Right cardiac atrium (tissue), 5 donors: Measurements from ENCODE around the gene PSMG3. TPM values are rescaled to one million over a fixed set of nuclear protein-coding genes. Genes with fewer than 3 reads are reported as not detected.
A peak's percentile ranks its signal among the peaks of the same experiment; 100 is the strongest.

Experiments used
- ATAC-seq, 2 donors: fragments of 200-7000 bp; cut with Tn5 transposase; one replicate each; pipeline versions ENCODE4 v1.8.0 to v1.9.1; 2020; ENCODE audit warnings: moderate library complexity in 2 of 2, mild to moderate bottlenecking in 1 of 2
- DNase-seq, 3 donors: peaks; one replicate each; pipeline ENCODE4 v3.0.0-alpha.2; 2020
- H3K27ac ChIP-seq: one replicate; pipeline ENCODE4 v1.5.1; 2013; ENCODE audit warnings: mild to moderate bottlenecking, low read length, control low read depth, moderate library complexity
- H3K27me3 ChIP-seq: one replicate; pipeline ENCODE4 v1.6.1; 2013; ENCODE audit not compliant: control insufficient read depth, insufficient read depth
- H3K4me1 ChIP-seq: one replicate; pipeline ENCODE4 v1.6.1; 2013; ENCODE audit warnings: low read length; ENCODE audit not compliant: control insufficient read depth, insufficient read depth
- H3K4me3 ChIP-seq: one replicate; pipeline ENCODE4 v1.5.1; 2013; ENCODE audit warnings: low read length, control low read depth
- H3K9me3 ChIP-seq: one replicate; pipeline ENCODE4 v1.6.1; 2013; ENCODE audit warnings: low read length; ENCODE audit not compliant: control insufficient read depth
- WGBS: extraction: QIAGEN DNeasy Blood & Tissue Kit; methylation state at CpG from one replicate; pipeline ENCODE4 v1.1.7; 2013; 5-methylcytosine and 5-hydroxymethylcytosine counted together
- intact Hi-C, 4 donors: fragments of 100-400 bp; cut with DNase I; formaldehyde crosslinking; loops; one replicate each; pipeline versions ENCODE4 v1.11.0 to v1.14.0; 2022 to 2023
- polyA plus RNA-seq: library from polyadenylated mRNA; stranded (reverse); fragments of 200-250 nt; gene quantifications from one replicate; pipeline ENCODE4 v1.2.3, GENCODE V29; 2013
- total RNA-seq, 4 donors: library from RNA; stranded (reverse); fragmentation: NEBNext Ultra II Directional; extraction: Animal tissue kit (Norgen Biotek cat#: 25700); gene quantifications; one replicate each; pipeline ENCODE4 v1.2.1, GENCODE V29; 2021
- donor health status: healthy with polysubstance abuse.
- donor health status: DM: no; HTN: yes; CAD: no.
- donor health status: DM: no; HTN: no; CAD: no.
- donor health status: DM: no; HTN: yes; CAD: no; lungs with severe emphysema.
- donor health status: DM: yes; HTN: yes; CAD: no.

Gene PSMG3
- total and polyA plus RNA-seq, 5 donors, result 11.6 to 27.6 (median 14.3) TPM

DNA sequence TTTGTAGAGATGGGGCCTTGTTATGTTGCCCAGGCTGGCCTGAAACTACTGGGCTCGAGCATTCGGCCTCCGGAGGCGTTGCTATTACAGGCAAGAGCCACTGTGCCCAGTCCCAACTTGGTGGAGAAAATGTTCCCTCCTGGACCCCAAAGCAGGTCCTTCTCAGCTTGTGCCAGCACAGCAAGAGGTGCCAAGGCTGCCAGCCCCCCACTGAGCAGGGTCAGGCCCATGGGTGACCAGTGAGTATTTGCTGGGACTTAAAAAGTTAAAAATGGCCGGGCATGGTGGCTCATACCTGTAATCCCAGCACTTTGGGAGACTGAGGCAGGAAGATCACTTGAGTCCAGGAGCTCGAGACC is 34.8 kb downstream of the PSMG3 start:
- ATAC-seq (no peak), DNase-seq (peak; percentile 11 to 53 (median 45))
- WGBS, result 62% methylated on average over 6 of the region's 6 CpGs
- Histone ChIP-seq H3K4me3 (no peak overlapping the region), H3K27ac (no peak overlapping the region), H3K9me3 (no peaks in the 10 kb centered on the region), H3K4me1 (peaks cover 10% of the 10 kb centered on the region), H3K27me3 (no peaks in the 10 kb centered on the region)
- intact Hi-C loops, result no loop called here

DNA sequence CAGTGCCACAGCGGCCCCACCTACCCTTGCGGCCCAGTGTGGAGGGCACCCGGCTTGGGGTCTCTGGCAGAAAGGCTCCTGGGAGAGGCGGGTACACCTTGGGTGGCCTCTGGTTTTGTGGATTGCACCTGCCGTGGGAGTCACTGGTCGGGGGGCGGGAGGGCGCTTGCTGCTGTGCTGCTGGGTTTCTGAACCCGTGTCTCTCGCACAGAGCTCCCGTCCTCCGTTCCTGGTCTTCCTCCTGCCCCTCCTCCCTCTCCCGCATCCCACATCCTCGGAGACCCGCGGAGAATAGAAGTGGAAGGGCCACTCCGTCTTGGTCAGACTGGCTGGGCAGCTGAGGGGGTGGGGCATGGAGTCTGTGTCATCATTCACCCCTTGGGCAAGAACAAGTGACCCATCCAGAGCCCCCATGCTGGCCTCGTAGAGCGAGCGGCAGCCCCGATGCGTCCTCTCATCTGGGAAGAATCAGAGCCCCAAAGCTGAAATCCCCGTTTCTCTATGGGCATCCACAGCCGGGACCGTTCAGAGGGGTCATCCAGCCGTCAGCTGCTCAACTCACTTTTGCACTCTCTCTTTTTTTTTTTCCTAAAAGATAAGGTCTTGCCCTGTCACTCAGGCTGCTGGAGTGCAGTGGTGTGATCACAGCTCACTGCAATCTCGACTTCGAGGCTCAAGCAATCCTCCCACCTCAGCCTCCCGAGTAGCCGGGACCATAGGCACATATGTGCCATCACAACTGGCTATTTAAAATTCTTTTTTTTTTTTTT is 35.3 kb downstream of the PSMG3 start:
- intact Hi-C loops, result no loop called here
- Histone ChIP-seq H3K9me3 (no peaks in the 10 kb centered on the region), H3K4me1 (peaks cover 10% of the 10 kb centered on the region), H3K4me3 (no peak overlapping the region), H3K27me3 (no peaks in the 10 kb centered on the region), H3K27ac (peak overlapping the region; percentile 96)
- DNase-seq (peak; percentile 28 to 63 (median 56)), ATAC-seq (no peak)
- WGBS, result 89% methylated on average over 30 of the region's 30 CpGs

DNA sequence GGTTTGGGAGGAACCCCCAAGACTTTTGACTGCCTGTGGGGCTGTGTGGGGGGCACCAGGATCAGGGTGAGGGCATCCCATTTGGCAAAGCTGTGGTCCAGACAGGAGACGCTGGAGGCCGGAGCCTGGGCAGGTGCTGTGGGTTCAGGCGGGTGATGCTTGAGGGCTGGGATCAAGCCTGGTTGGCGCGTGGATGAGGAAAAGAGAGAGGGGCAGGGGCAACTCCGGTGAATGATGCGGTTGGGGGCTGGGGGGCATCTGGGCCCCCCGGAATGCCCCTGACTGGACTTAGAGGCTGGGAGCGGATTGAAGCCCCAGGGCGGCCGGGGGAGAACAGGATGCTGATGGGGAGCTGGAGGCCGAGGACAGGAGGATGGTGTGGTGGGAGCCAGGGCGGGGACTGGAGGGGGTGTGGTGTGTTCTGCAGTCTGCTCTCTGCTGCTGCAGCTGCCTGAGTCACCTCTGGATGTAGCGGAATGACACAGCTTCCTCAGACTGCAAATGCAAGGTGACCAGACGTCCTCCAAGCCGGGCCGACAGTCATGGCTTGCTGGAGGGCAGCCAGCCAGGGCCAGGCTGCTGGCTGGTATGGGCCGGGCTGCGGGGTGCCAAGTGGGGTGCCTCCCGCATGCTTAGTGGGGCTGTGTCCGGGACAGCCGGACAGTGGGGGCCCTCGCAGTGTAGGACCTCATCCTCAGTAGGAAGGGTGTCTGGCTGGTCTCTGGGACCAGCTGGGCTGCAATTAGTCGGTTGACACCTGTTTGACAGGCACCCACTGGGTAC is 36.1 kb downstream of the PSMG3 start:
- peak overlapping the region; percentile 96 for H3K27ac ChIP-seq
- no peaks in the 10 kb centered on the region for H3K9me3 ChIP-seq
- H3K4me3 ChIP-seq, result no peak overlapping the region
- intact Hi-C loops, result no loop called here
- ATAC-seq (peak in 1 of 2 donors; percentile 4), DNase-seq (peak; percentile 54 to 77 (median 69))
- 68% methylated on average over 24 of the region's 24 CpGs for WGBS
- H3K4me1 ChIP-seq, result peaks cover 10% of the 10 kb centered on the region
- no peaks in the 10 kb centered on the region for H3K27me3 ChIP-seq

DNA sequence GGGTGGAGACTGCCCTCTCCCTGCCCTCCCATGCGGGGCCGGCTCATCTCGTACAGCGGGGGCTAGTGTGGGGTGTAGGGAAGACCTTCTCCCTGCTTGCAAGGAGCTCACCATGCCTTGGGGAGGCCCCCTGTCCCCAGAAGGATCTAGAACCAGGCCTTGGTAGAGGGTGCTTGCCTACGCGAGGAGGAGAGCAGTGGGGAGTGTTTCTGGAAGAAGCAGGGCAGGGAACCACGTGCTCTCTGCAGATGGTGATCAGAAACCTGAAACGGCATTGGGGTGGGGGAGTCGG is 36.6 kb downstream of the PSMG3 start:
- no peak for ATAC-seq
- WGBS, result 49% methylated on average over 9 of the region's 9 CpGs
- intact Hi-C loops, result no loop called here
- H3K27me3 ChIP-seq, result no peaks in the 10 kb centered on the region
- DNase-seq, result no peak
- H3K27ac ChIP-seq, result peak overlapping the region; percentile 96
- H3K4me1 ChIP-seq, result peaks cover 10% of the 10 kb centered on the region
- H3K9me3 ChIP-seq, result no peaks in the 10 kb centered on the region
- no peak overlapping the region for H3K4me3 ChIP-seq

DNA sequence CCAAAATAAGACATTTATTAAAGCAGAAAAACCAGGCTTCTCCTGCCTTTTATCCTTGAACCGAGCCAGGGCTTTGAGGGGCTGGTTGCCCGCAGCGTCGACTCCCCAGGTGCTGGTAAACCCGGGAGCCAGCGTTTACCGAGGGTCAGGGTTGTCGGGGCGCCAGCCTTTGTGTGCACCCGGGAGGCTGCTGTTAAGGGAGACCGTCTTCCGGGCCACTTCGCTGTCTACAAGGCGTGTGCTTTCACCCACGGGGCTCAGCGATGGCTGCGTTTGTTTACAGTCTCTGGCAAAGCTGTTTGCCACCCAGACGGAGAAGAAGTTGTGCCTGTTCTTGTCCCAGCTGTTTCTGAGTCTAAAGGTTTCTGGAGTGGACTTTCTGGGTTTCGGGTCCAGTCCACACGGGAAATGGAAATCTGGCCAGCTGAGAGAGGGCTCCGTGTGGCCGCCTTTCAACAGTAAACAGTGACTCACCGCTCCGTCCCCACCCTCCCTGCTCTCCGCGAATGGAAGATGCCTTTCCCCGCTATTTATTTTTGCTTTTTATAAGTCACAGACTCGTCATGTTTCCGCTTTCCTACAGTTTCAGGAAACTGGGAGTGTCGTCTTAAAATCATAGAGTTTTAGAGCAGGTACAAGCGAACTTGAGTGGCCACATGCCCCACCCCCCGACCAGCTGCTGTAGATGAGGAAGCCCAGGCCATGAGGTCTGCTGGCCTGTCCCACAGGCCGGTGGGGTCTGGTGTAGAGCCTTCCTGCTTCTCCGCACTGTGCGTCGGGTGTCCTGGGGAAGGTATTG is 37.2 kb downstream of the PSMG3 start:
- WGBS, result 12% methylated on average over 36 of the region's 36 CpGs
- peak overlapping the region; percentile 96 for H3K4me3 ChIP-seq
- H3K27ac ChIP-seq, result peak overlapping the region; percentile 96
- H3K9me3 ChIP-seq, result no peaks in the 10 kb centered on the region
- peak; percentile 86 to 89 (median 86) for DNase-seq
- peaks cover 10% of the 10 kb centered on the region for H3K4me1 ChIP-seq
- intact Hi-C loops, result no loop called here
- no peaks in the 10 kb centered on the region for H3K27me3 ChIP-seq
- peak; percentile 49 to 69 for ATAC-seq

DNA sequence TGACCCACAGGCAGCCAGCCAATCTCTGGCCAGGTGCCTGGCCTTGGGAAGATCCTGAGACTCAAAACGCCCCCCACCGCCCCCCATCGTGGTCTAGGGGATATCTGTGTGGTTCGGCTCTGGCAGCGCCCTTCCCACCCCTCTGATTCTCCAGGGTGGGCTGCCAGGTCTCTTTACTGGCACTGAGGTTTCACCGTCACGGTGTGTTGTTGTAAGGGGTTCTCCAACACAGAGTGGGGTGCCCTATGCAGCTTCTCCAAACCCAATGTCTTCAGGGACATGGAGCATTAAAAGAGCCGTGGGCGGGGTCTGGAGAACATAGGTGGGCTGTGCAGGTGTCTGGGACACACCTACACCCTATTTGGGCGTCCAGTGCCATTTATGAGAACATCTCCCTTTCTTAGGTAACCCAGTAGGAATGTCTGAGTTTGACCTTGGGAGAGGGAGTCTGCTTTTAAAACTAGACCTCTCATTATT is 37.8 kb downstream of the PSMG3 start:
- H3K4me3 ChIP-seq, result peak overlapping the region; percentile 96
- H3K27me3 ChIP-seq, result no peaks in the 10 kb centered on the region
- DNase-seq (peak in 1 of 3 donors; percentile 31), ATAC-seq (no peak)
- WGBS, result 41% methylated on average over 10 of the region's 10 CpGs
- peak overlapping the region; percentile 96 for H3K27ac ChIP-seq
- H3K9me3 ChIP-seq, result no peaks in the 10 kb centered on the region
- H3K4me1 ChIP-seq, result peaks cover 10% of the 10 kb centered on the region
- intact Hi-C loops, result no loop called here

DNA sequence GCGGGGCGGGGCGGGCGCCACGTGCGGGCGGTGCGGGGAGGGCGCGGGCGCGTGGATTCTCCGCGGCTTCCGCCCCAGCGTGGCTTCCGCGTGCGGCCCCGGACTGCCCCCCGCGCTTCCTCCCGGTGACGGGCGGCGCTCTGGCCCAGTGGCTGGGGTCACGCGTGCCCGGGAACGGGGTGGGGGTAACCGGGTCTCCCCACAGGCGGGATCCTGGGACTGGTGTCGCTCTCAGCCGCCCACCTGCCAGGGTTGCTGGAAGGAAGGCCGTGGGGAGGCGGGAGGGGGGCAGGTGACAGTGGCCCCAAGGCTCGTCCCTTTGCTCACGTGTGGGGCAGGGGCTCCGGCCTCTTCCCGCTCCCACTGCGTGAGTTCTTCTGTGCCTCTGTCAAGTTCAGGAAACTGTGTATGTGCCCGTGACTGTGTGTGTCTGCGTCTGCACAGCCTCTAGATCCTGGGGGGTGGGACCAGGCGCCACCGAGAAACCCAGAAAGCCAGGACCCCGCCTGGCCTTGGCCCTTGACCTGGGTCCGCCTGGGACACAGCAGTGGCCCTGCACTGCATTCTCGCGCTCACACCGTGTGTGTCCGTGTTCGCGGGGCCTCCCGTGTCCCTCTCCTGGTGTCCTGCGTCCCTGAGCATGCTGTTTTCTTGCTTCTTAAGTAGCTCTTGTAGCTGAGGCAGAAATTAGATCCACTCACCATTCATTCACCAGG is 38.4 kb downstream of the PSMG3 start:
- DNase-seq, result peak; percentile 35 to 80 (median 77)
- H3K4me1 ChIP-seq, result peaks cover 7% of the 10 kb centered on the region
- intact Hi-C loops, result no loop called here
- 3% methylated on average over 55 of the region's 55 CpGs for WGBS
- H3K27me3 ChIP-seq, result no peaks in the 10 kb centered on the region
- H3K27ac ChIP-seq, result peak overlapping the region; percentile 96
- H3K4me3 ChIP-seq, result peak overlapping the region; percentile 96
- no peaks in the 10 kb centered on the region for H3K9me3 ChIP-seq
- peak; percentile 2 to 8 for ATAC-seq

DNA sequence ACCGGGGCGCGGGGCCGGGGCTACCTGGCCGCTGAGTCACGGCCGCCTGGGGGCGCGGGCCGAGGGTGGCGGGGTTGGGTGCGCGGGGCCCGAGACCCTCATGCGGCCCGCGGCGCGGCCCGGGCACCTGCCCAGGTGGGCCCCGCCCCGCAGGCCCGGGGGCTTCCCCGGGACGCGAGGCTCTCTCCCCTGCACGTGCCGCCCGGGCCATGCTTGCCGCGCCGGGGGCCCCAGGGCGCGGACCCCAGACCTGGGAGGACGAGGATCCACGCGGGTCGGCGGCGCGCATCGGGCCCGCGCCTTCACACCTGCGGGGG is 38.9 kb downstream of the PSMG3 start:
- H3K9me3 ChIP-seq, result no peaks in the 10 kb centered on the region
- intact Hi-C loops, result no loop called here
- H3K4me3 ChIP-seq, result peak overlapping the region; percentile 96
- no peak for ATAC-seq
- no peak for DNase-seq
- no peaks in the 10 kb centered on the region for H3K27me3 ChIP-seq
- peak overlapping the region; percentile 96 for H3K27ac ChIP-seq
- whole genome bisulfite sequencing, result under 1% methylated on average over 45 of the region's 45 CpGs
- peaks cover 7% of the 10 kb centered on the region for H3K4me1 ChIP-seq

DNA sequence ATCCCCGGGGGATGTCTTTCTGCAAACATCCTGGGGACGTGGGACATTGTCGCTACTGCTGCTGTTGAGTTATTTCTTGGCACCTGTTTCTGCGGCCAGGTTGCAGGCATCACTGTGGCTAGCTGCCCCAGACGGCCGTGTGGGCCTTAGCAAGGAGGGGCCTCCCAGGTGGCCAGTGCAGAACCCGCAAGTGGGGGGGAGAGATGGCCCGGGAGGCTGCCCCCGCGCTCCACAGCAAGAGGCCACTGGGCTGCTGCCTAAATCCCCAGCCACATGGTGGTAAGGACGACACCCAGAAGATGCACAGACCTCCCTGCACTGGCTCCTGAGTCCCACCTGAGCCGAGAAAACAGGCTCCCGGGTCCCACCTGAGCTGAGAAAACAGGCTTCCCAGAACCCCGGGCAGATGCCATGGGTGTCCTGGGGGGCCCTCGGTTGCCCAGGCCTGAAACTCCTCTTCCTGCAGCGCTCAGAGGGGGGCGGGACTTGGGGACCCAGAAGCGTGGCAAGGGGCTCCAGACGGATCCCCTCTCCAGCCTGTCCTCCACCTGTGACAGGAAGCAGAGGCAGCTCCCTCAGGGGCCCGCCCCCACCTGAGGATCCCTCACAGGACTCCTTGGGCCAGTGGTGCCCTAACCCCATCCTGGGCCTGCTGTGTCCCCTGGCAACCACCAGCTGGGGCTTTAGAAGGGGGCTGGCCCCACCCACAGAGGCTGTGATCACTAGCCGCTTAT is 40.3 kb downstream of the PSMG3 start:
- intact Hi-C loops, result no loop called here
- H3K9me3 ChIP-seq, result no peaks in the 10 kb centered on the region
- peak in 2 of 3 donors; percentile 64 to 69 for DNase-seq
- WGBS, result 70% methylated on average over 21 of the region's 21 CpGs
- no peak overlapping the region for H3K27ac ChIP-seq
- H3K27me3 ChIP-seq, result no peaks in the 10 kb centered on the region
- no peak for ATAC-seq
- H3K4me1 ChIP-seq, result peaks cover 7% of the 10 kb centered on the region
- H3K4me3 ChIP-seq, result no peak overlapping the region

DNA sequence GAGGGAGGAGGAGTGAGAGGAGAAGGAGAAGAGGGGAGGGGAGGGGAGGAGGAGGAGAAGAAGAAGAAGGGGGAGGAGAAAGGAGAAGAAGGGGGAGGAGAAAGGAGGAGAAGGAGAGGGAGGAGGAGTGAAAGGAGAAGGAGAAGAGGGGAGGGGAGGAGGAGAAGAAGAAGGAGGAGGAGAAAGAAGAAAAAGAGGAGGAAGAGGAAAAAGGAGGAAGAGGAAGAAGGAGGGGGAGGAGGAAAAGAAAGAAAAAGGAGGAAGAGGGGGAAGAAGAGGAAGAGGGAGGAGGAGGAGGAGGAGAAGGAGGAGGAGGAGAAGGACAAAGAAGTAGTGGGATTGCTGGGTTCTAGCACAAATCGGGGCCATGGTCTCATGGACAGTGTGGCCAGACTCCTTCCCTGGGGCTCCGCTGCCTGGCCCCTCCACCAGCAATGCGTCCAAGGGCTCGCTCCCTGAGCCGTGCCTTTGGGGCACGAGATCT is 43.5 kb downstream of the PSMG3 start:
- WGBS, result 45% methylated on average over 6 of the region's 6 CpGs
- Histone ChIP-seq H3K27me3 (no peaks in the 10 kb centered on the region), H3K9me3 (no peaks in the 10 kb centered on the region), H3K4me1 (no peaks in the 10 kb centered on the region), H3K27ac (no peak overlapping the region), H3K4me3 (no peak overlapping the region)
- DNase-seq (peak in 2 of 3 donors; percentile 41 to 46), ATAC-seq (peak in 1 of 2 donors; percentile 37)
- intact Hi-C loops, result no loop called here
